Effector memory CD4-positive, alpha-beta T cell (primary cell): ENCODE results near the gene TUBGCP2.

ENCODE experiments used
- DNase-seq, 3 donors: peaks; one replicate each; pipeline ENCODE4 v3.0.0-alpha.2; 2020
- H3K27ac ChIP-seq: 2 replicates; pipeline ENCODE4 v1.7.0; 2013; ENCODE audit warnings: mild to moderate bottlenecking, low read length, moderate library complexity; ENCODE audit not compliant: insufficient read depth, poor library complexity, severe bottlenecking
- H3K27me3 ChIP-seq: replicated peaks from 2 replicates; pipeline ENCODE4 v1.7.0; 2013; ENCODE audit warnings: mild to moderate bottlenecking, low read length; ENCODE audit not compliant: insufficient read depth, control insufficient read depth, poor library complexity, severe bottlenecking
- H3K36me3 ChIP-seq: 2 replicates; pipeline ENCODE4 v1.7.0; 2013; ENCODE audit warnings: mild to moderate bottlenecking, low read length, moderate library complexity; ENCODE audit not compliant: control insufficient read depth, insufficient read depth
- H3K4me1 ChIP-seq: 2 replicates; pipeline ENCODE4 v1.7.0; 2013; ENCODE audit warnings: low read length, mild to moderate bottlenecking; ENCODE audit not compliant: control insufficient read depth, insufficient read depth, poor library complexity, severe bottlenecking
- H3K4me3 ChIP-seq: 2 replicates; pipeline ENCODE4 v1.7.0; 2013; ENCODE audit warnings: low read length, low read depth, mild to moderate bottlenecking; ENCODE audit not compliant: insufficient read depth, poor library complexity, severe bottlenecking
- H3K9me3 ChIP-seq: 2 replicates; pipeline ENCODE4 v1.7.0; 2013; ENCODE audit warnings: mild to moderate bottlenecking, low read length, moderate library complexity; ENCODE audit not compliant: control insufficient read depth

The TUBGCP2 gene

GRCh38 chr10:133334503-133335245, 26.0 kb upstream of the TUBGCP2 start:
- Histone ChIP-seq H3K9me3 (no peaks in the 10 kb centered on the region), H3K36me3 (no peaks in the 10 kb centered on the region), H3K27me3 (no peaks in the 10 kb centered on the region), H3K4me3 (peak overlapping the region; percentile 57), H3K4me1 (peaks cover 31% of the 10 kb centered on the region), H3K27ac (peak overlapping the region; percentile 71)
- no peak for DNase-seq

GRCh38 chr10:133332936-133333699, 24.4 kb upstream of the TUBGCP2 start:
- H3K4me3 ChIP-seq, result no peak overlapping the region
- no peaks in the 10 kb centered on the region for H3K36me3 ChIP-seq
- no peak overlapping the region for H3K27ac ChIP-seq
- no peaks in the 10 kb centered on the region for H3K9me3 ChIP-seq
- H3K4me1 ChIP-seq, result peaks cover 35% of the 10 kb centered on the region
- DNase-seq, result no peak
- peaks cover 15% of the 10 kb centered on the region for H3K27me3 ChIP-seq

- Histone ChIP-seq H3K4me3 (no peak overlapping the region), H3K27me3 (peaks cover 39% of the 10 kb centered on the region)
Measured at GRCh38 chr10:133329491-133330202, 21.0 kb upstream of the TUBGCP2 start.

GRCh38 chr10:133328358-133329343, 20.0 kb upstream of the TUBGCP2 start:
- Histone ChIP-seq H3K4me1 (peaks cover 22% of the 10 kb centered on the region), H3K27ac (no peak overlapping the region), H3K9me3 (no peaks in the 10 kb centered on the region), H3K27me3 (peaks cover 39% of the 10 kb centered on the region), H3K4me3 (no peak overlapping the region), H3K36me3 (no peaks in the 10 kb centered on the region)
- no peak for DNase-seq

More at GRCh38 chr10:133329491-133330202, 21.0 kb upstream of the TUBGCP2 start:
- peak; percentile 70 to 76 (median 75) for DNase-seq
- H3K27ac ChIP-seq, result no peak overlapping the region
- H3K36me3 ChIP-seq, result no peaks in the 10 kb centered on the region
- peaks cover 22% of the 10 kb centered on the region for H3K4me1 ChIP-seq
- H3K9me3 ChIP-seq, result no peaks in the 10 kb centered on the region

DNA sequence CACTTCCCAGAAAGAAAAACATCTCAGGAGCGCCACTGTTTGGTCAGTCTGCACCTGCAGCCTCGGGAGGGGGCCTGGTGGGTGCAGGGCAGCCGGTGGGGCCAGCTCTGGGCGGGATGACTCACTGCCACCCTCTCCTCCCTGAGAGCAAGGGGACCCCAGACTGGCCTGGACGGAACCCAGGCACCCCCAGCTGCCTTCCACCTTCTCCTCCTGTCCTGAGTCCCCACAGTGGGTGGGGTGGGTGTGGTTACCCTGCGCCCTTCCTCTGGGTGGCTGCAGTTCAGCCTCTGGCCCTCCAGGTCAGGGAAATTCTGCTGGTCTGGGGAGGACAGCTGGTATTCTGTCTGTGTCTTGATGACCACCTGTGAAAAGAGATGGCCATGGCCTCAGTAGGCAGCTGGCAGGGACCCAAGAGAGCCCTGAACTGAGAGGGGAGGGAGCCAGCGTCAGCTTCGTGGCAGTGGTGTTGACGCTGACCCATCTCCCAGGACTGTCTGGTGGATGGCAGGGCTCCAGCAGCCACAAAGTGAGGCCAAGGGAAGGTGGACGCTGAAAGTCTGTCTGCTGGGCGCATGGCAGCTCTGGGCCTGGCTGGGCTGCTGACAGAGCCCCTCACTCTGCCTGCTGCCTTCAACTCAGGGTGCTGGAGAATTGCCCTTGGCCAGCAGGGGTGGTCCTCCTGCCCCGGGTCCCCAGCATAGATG, 19.1 kb upstream of the TUBGCP2 start:
- no peak for DNase-seq
- Histone ChIP-seq H3K36me3 (no peaks in the 10 kb centered on the region), H3K27me3 (peaks cover 39% of the 10 kb centered on the region), H3K4me3 (no peak overlapping the region), H3K9me3 (no peaks in the 10 kb centered on the region), H3K27ac (no peak overlapping the region), H3K4me1 (peaks cover 22% of the 10 kb centered on the region)

DNA sequence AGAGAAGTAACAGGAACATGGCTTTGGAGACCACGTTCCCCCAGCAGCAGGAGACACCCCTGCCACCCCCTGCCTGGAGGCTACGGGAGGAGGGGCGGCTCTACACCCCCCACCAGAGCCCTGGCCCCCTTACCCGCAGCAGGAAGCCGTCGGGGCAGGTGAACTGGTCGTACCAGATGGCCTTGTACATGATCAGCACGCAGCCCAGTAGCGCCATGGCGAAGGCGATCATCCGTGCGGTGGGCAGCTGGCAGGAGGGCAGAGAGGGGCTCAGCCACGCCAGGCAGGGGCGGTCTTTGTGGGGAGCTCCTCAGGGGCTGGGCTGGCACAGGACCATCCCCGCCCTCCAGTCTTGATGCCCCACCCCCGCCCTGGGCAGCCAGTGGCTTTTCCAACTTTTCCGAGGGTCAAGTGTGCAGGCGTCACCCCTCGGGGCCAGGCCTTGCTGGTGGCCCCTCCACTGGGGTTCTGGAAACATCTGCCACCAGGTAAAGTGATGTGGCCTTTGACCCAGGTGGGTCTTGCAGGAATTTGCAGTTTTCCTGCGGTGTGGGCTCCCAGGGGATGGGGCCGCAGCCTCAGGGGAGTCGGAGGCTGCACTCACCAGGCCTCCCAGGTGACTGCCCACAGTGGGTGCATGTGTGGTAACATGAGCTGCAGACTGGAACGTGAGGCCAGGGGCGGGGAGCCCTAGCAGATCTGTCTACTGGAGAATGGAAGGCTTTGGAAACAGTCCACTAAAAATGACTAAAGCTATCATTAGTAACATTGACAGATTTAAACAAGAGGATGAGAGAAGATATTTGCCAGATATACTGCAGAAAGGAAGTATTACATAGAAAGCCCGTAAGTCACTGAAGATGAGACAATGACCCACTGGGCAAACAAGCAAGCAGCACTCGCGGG, 18.3 kb upstream of the TUBGCP2 start:
- Histone ChIP-seq H3K9me3 (no peaks in the 10 kb centered on the region), H3K27ac (no peak overlapping the region), H3K4me1 (peaks cover 22% of the 10 kb centered on the region), H3K27me3 (peaks cover 39% of the 10 kb centered on the region), H3K4me3 (no peak overlapping the region), H3K36me3 (no peaks in the 10 kb centered on the region)
- DNase-seq, result no peak

DNA sequence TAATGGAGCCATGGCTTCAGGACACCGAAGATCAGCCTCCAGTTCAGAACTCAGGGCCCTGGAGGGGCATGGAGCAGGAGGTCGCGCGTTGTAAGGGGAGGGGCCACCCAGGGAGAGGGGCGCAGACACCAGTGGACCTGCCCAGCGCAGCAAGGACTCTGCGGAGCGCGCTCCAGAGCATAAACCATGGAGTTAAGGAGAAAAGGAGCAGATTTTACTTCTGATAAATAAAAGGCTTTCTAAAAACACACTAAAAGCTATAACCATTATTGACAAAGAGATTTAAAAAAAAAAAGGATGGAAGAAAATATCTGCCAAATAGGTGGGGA, 17.5 kb upstream of the TUBGCP2 start:
- Histone ChIP-seq H3K9me3 (no peaks in the 10 kb centered on the region), H3K4me3 (peak overlapping the region; percentile 48), H3K27ac (no peak overlapping the region), H3K36me3 (no peaks in the 10 kb centered on the region), H3K27me3 (peaks cover 39% of the 10 kb centered on the region), H3K4me1 (peaks cover 22% of the 10 kb centered on the region)
- no peak for DNase-seq

DNA sequence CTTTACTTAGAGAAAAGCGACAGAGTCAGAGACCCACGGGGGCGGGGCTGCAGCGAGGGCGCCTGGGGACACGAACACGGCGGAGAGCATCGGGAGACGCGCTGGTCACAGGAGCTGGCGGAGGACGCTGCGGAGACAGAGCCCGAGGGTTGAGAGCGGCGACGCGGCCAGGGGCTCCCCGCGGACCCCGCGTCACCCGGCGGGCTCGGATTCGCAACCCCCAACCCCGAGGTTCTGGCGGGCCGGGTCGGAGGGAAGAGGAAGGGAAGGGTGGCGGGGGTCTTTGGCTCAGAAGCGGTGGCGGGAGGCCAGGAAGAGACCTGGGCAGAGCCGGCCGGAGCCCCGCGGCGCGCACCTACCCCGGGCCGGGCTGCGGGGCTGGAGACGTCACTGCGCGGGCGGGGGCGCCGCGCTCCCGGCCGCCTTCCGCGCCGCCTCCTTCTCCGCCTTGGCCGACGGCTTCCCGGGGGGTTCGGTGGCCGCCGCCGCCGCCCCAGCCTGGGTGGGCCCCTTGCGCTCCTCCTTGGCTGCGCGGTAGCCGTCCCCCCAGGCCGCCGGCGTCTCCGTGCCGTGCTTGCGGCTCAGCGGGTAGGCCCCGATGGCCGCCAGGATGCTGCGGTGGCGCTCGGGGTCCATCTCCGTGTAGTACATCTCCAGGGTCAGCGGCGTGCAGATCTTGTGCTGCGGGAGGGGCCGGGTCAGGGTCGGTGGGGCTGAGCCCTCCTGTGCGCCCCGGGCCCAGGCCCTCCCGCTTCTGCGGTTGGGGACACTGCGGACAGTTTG, 17.0 kb upstream of the TUBGCP2 start:
- Histone ChIP-seq H3K4me3 (peak overlapping the region; percentile 48), H3K27ac (no peak overlapping the region), H3K9me3 (no peaks in the 10 kb centered on the region), H3K36me3 (no peaks in the 10 kb centered on the region), H3K27me3 (peaks cover 39% of the 10 kb centered on the region), H3K4me1 (peaks cover 22% of the 10 kb centered on the region)
- DNase-seq, result no peak
